ENCODE measurements around the gene JAKMIP1.

The JAKMIP1 gene

DNA sequence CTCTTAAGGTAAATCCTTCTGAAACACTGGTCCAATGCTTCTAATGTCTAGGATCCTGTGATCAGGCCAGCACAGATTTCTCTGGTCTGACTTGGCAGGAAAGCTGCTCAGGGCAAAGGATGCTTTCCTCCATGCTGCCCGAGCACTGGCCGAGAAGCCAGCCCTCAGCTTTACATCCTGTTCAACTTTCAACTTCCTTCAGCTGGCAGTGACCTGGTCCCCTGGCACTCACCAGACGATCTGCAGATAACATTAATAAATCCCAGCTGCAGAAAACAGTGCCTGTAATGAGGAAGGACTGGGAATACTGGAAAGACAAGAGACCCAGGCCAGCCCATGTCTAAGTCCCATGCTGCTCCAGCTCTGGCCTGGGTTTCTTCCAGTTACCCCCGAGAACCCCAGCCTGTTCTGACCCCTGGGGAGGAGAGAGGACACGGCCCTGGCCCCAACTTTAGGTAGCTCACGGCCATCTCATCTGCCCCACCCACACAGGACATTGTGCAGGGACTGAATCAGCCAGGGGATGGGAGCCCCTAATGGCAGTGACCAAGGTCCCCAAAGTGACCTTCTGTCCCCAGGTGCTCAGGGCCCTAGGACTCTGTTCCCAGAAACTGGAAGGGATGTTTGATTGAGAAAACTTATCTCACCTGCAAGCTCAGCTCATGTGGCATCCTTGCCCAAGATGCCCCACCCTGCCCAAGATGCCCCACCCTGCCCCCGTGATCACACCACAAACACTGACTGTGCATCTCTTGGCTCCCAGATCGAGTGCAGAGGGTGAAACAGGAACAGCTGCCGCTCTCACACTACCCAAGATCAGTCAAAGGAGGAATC lies 28.0 kb downstream of the JAKMIP1 start:
- no peak for TF ChIP-seq RAD21 (IDR thresholded peaks at IDR 0.05; ENCODE audit: low read depth)
- no peak for TF ChIP-seq FOXM1 (IDR thresholded peaks at IDR 0.05; ENCODE audit: borderline replicate concordance, low read depth)
- TF ChIP-seq TCF12 (IDR thresholded peaks at IDR 0.05; ENCODE audit: low read depth), result no peak
- no peak for TF ChIP-seq CREB1 (IDR thresholded peaks at IDR 0.05; ENCODE audit: low read depth)
- TF ChIP-seq, protein P1, sequence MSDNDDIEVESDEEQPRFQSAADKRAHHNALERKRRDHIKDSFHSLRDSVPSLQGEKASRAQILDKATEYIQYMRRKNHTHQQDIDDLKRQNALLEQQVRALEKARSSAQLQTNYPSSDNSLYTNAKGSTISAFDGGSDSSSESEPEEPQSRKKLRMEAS (IDR thresholded peaks at IDR 0.05), result no peak
- TF ChIP-seq, protein P2, sequence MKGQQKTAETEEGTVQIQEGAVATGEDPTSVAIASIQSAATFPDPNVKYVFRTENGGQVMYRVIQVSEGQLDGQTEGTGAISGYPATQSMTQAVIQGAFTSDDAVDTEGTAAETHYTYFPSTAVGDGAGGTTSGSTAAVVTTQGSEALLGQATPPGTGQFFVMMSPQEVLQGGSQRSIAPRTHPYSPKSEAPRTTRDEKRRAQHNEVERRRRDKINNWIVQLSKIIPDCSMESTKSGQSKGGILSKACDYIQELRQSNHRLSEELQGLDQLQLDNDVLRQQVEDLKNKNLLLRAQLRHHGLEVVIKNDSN (IDR thresholded peaks at IDR 0.05), result no peak
- TF ChIP-seq YY1 (IDR thresholded peaks at IDR 0.05; ENCODE audit: low read depth), result no peak
- no peak for TF ChIP-seq TAF1 (IDR thresholded peaks at IDR 0.05; ENCODE audit: low read depth)
- TF ChIP-seq EGR1 (IDR thresholded peaks at IDR 0.05), result no peak
- TF ChIP-seq CEBPB (IDR thresholded peaks at IDR 0.05), result no peak
- TF ChIP-seq ZBTB7A (IDR thresholded peaks at IDR 0.05; ENCODE audit: low read depth), result no peak
- no peak for TF ChIP-seq EP300 (IDR thresholded peaks at IDR 0.05; ENCODE audit: borderline replicate concordance)
- no peak for TF ChIP-seq TEAD4 (IDR thresholded peaks at IDR 0.05)
- TF ChIP-seq, protein P3, sequence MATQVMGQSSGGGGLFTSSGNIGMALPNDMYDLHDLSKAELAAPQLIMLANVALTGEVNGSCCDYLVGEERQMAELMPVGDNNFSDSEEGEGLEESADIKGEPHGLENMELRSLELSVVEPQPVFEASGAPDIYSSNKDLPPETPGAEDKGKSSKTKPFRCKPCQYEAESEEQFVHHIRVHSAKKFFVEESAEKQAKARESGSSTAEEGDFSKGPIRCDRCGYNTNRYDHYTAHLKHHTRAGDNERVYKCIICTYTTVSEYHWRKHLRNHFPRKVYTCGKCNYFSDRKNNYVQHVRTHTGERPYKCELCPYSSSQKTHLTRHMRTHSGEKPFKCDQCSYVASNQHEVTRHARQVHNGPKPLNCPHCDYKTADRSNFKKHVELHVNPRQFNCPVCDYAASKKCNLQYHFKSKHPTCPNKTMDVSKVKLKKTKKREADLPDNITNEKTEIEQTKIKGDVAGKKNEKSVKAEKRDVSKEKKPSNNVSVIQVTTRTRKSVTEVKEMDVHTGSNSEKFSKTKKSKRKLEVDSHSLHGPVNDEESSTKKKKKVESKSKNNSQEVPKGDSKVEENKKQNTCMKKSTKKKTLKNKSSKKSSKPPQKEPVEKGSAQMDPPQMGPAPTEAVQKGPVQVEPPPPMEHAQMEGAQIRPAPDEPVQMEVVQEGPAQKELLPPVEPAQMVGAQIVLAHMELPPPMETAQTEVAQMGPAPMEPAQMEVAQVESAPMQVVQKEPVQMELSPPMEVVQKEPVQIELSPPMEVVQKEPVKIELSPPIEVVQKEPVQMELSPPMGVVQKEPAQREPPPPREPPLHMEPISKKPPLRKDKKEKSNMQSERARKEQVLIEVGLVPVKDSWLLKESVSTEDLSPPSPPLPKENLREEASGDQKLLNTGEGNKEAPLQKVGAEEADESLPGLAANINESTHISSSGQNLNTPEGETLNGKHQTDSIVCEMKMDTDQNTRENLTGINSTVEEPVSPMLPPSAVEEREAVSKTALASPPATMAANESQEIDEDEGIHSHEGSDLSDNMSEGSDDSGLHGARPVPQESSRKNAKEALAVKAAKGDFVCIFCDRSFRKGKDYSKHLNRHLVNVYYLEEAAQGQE (IDR thresholded peaks at IDR 0.05; ENCODE audit: low read depth), result no peak
- TF ChIP-seq NFIC (IDR thresholded peaks at IDR 0.05), result no peak

DNA sequence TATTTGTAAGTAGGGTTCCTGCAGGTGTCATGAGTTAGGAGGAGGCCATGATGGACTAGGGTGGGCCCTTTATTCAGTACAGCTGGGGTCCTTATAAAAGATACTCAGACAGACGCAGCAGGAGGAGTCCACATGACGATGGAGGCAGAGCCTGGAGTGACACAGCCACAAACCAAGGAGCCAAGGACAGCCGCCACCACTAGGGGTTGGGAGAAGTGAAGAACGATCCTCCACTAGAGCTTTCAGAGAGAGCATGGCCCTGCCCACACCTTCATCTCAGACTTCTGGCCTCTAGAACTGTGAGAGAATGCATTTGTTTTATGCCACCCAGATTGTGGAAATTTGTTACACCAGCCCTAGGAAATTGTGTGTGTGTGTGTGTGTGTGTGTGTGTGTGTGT lies 31.1 kb downstream of the JAKMIP1 start:
- TF ChIP-seq TAF1 (IDR thresholded peaks at IDR 0.05; ENCODE audit: low read depth), result no peak
- no peak for TF ChIP-seq CEBPB (IDR thresholded peaks at IDR 0.05)
- TF ChIP-seq, protein P1 (IDR thresholded peaks at IDR 0.05), result no peak
- TF ChIP-seq TCF12 (IDR thresholded peaks at IDR 0.05; ENCODE audit: low read depth), result no peak
- TF ChIP-seq ZBTB7A (IDR thresholded peaks at IDR 0.05; ENCODE audit: low read depth), result no peak
- TF ChIP-seq, protein P2 (IDR thresholded peaks at IDR 0.05), result no peak
- TF ChIP-seq YY1 (IDR thresholded peaks at IDR 0.05; ENCODE audit: low read depth), result no peak
- TF ChIP-seq CREB1 (IDR thresholded peaks at IDR 0.05; ENCODE audit: low read depth), result no peak

DNA sequence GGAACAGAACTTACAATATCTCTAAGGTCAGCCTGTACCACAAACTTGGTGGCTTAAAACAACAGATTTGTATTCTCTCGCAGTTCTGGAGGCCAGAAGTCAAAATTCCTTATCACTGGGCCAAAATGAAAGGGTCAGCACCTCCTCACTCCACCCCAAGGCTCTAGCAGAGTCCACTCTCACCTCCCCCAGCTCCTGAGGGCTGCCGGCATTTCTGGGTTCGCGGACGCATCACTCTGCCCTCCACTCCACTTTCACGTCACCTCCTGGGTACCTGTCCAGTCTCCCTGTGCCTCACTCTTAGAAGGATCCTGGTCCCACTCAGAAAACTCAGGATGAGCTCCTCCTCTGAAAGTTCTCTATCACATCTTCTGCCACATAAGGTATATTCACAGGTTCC lies 34.6 kb downstream of the JAKMIP1 start:
- no peak for TF ChIP-seq RAD21 (IDR thresholded peaks at IDR 0.05; ENCODE audit: low read depth)

DNA sequence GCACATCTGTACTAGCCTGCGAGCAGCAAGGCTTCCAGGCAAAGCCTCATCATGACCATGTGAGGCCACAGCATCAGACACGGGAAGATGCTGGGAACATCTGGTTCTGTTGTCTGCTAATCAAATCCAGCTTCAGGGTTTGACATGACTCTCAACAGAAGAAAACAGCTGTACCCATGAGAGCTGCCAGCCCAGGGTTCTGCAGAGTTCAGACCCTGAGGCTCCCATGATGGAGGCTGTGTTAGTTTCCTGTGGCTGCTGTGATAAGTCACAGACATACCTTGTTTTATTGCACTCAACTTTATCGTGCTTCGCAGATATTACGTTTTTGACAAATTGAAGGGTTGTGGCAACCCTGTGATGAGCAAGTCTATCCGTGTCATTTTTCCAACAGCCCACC lies 37.5 kb downstream of the JAKMIP1 start:
- TF ChIP-seq CEBPB (IDR thresholded peaks at IDR 0.05) (no peak), RAD21 (IDR thresholded peaks at IDR 0.05; ENCODE audit: low read depth) (no peak)
- TF ChIP-seq, protein P1 (IDR thresholded peaks at IDR 0.05), result no peak

- TF ChIP-seq ZBTB7A (IDR thresholded peaks at IDR 0.05; ENCODE audit: low read depth) (no peak), NFIC (IDR thresholded peaks at IDR 0.05) (no peak), EGR1 (IDR thresholded peaks at IDR 0.05) (no peak), TCF12 (IDR thresholded peaks at IDR 0.05; ENCODE audit: low read depth) (no peak), YY1 (IDR thresholded peaks at IDR 0.05; ENCODE audit: low read depth) (no peak), EP300 (IDR thresholded peaks at IDR 0.05; ENCODE audit: borderline replicate concordance) (no peak), FOXM1 (IDR thresholded peaks at IDR 0.05; ENCODE audit: borderline replicate concordance, low read depth) (no peak), RAD21 (IDR thresholded peaks at IDR 0.05; ENCODE audit: low read depth) (no peak), CREB1 (IDR thresholded peaks at IDR 0.05; ENCODE audit: low read depth) (no peak), TEAD4 (IDR thresholded peaks at IDR 0.05) (no peak), CEBPB (IDR thresholded peaks at IDR 0.05) (no peak)
- TF ChIP-seq, protein P3 (IDR thresholded peaks at IDR 0.05; ENCODE audit: low read depth), result no peak
- TF ChIP-seq, protein P2 (IDR thresholded peaks at IDR 0.05), result no peak
- TF ChIP-seq, protein P1 (IDR thresholded peaks at IDR 0.05), result no peak
Observed at GRCh38 chr4:6161921-6162464, 38.4 kb downstream of the JAKMIP1 start.
